ENCODE measurements around the gene DCAF8L2.
"Not testable (repeated sequence)": the region's sequence is repeated elsewhere in the genome, so short reads cannot be mapped to it uniquely, and the experiment has no call there.

Gene DCAF8L2

DNA sequence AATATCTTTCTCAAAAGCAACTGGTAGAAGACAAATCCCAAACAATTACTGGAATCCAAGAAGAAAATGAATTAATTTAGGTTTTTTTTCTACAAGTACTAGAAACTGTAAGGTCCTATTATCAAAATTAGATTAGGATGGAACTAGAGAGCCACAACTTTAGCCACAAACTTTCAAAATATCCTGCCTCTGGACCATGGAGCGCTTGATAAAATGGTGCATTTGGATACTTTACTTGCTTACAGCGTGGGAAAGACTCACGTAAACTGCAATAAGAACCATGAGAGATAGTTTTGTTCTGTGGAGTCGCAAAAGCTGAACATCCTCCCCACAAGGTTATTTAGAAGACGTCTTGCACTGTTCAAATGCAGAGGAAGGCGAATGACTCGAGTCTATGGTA lies at the start of gene DCAF8L2:
Gene DCAF8L2 (plus strand): TSS at position 301 of the 400 bp plus-strand sequence. CDS start 156,552 bp downstream, outside the sequence.
- no peak for DNase-seq (ENCODE audit: low read depth)
- TF ChIP-seq, protein P1, sequence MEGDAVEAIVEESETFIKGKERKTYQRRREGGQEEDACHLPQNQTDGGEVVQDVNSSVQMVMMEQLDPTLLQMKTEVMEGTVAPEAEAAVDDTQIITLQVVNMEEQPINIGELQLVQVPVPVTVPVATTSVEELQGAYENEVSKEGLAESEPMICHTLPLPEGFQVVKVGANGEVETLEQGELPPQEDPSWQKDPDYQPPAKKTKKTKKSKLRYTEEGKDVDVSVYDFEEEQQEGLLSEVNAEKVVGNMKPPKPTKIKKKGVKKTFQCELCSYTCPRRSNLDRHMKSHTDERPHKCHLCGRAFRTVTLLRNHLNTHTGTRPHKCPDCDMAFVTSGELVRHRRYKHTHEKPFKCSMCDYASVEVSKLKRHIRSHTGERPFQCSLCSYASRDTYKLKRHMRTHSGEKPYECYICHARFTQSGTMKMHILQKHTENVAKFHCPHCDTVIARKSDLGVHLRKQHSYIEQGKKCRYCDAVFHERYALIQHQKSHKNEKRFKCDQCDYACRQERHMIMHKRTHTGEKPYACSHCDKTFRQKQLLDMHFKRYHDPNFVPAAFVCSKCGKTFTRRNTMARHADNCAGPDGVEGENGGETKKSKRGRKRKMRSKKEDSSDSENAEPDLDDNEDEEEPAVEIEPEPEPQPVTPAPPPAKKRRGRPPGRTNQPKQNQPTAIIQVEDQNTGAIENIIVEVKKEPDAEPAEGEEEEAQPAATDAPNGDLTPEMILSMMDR (IDR thresholded peaks at IDR 0.05; ENCODE audit: low read depth, low read length, missing control alignments) = no peak
- no peak within 1 kb of the TSS for H3K4me3 ChIP-seq (ENCODE audit: low read depth, low read length)
- in situ Hi-C loops (cut with HindIII; ENCODE audit: low sequenced_read_pairs) = no loop called here

DNA sequence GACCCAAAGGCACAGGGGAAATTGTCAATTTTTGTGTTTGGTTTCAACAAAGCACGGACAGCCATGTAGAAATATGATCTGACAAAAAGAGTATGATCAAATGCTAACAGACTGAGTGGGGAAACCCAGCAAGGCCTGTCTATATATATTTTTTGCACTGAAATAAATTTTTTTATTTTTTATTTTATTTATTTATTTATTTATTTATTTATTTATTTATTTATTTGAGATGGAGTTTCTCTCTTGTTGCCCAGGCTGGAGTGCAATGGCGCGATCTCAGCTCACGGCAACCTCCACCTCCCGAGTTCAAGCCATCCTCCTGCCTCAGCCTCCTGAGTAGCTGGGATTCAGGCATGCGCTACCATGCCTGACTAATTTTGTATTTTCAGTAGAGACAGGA lies 49.0 kb upstream of the DCAF8L2 start:
- H3K4me3 ChIP-seq (ENCODE audit: low read depth, low read length); DNase-seq (ENCODE audit: low read depth); in situ Hi-C loops (cut with HindIII; ENCODE audit: low sequenced_read_pairs): not testable (repeated sequence)

DNA sequence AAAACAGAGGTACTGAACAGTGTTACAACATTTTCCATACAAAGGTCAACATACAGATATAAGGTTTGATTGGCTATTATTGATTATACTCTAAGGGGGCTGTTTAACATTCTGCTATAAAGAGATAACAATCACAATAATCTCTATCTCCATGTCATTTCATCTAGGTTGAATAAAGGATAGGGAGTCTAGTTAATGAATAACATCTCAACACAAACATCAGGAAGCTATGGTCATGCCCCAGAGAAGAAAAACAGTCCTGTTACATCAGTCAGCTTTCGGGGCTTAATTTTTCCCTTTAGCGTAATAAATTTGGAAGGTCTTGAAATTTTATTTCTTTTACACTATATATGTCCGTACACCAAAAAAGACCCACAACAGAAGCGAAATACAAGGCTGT lies 41.5 kb upstream of the DCAF8L2 start:
- TF ChIP-seq, protein P1 (IDR thresholded peaks at IDR 0.05; ENCODE audit: low read depth, low read length, missing control alignments) = no peak

DNA sequence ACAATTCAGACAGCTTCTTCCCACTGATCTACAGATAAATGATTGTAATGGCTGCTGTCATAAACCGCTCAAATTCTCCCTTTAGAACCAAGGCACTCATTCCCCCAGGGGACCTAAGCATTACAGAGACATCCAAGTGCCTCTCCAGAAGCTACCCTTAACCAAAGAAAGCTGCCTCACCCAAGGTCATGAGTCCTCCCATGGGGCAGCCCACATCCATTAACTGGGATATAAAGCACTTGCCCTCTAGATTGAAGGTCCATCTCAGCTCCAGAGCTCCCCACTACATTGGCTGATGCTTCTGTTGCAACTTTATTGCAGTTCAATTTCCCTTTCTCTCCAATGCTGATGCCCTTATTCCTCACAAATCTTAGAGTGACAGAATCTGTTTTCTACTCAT lies 40.5 kb upstream of the DCAF8L2 start:
- TF ChIP-seq, protein P1 (IDR thresholded peaks at IDR 0.05; ENCODE audit: low read depth, low read length, missing control alignments) = no peak
- in situ Hi-C loops (cut with HindIII; ENCODE audit: low sequenced_read_pairs) = no loop called here
- no peak overlapping the region for H3K4me3 ChIP-seq (ENCODE audit: low read depth, low read length)
- no peak for DNase-seq (ENCODE audit: low read depth)

More for the DNA sequence above, 41.5 kb upstream of the DCAF8L2 start:
- in situ Hi-C loops (cut with HindIII; ENCODE audit: low sequenced_read_pairs) = no loop called here
- DNase-seq (ENCODE audit: low read depth) = no peak
- H3K4me3 ChIP-seq (ENCODE audit: low read depth, low read length) = no peak overlapping the region

DNA sequence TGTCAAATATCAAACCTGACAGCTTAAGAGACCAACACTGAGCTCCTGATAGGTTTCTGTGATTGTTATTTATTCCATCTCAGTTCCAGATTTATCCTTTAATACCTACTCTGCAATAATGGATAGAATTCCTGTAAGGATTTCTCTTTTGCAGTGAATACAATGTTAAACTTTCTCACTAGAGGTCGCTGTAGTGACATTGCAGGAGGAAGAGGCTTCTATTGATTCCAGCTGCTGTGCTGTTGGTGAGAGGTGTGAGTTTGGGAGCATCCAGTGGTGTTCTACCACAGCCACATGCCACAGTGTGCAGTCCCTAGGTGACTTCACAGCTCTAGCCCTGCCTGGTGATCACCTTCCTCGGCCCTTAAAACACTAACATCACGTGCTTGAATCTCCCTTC lies 34.6 kb upstream of the DCAF8L2 start:
- in situ Hi-C loops (cut with HindIII; ENCODE audit: low sequenced_read_pairs) = no loop called here
- DNase-seq (ENCODE audit: low read depth) = no peak

DNA sequence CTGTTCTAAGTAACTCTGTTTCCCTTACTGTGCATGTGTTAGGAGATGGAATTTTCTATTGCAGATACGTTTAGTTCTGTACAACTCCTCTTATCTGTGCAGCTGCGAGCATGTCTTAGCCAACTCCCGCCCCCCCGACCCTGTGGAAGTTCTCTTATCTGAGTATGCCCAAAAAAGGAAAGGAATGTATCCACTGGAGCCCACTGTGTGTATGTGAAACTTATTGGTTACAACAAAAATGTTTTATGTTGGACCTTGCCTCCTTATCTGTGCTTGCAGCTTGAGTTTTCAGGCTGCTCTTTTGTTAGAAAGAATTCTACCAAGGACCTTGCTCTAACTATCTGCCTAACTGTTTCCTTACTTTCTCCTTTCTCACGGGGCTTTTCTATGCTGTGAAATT lies 24.2 kb upstream of the DCAF8L2 start:
- no peak for DNase-seq (ENCODE audit: low read depth)
- in situ Hi-C loops (cut with HindIII; ENCODE audit: low sequenced_read_pairs) = no loop called here
- TF ChIP-seq, protein P1 (IDR thresholded peaks at IDR 0.05; ENCODE audit: low read depth, low read length, missing control alignments) = no peak
- no peak overlapping the region for H3K4me3 ChIP-seq (ENCODE audit: low read depth, low read length)

More for the DNA sequence above, 34.6 kb upstream of the DCAF8L2 start:
- TF ChIP-seq, protein P1 (IDR thresholded peaks at IDR 0.05; ENCODE audit: low read depth, low read length, missing control alignments) = peak; percentile 51
- no peak overlapping the region for H3K4me3 ChIP-seq (ENCODE audit: low read depth, low read length)

DNA sequence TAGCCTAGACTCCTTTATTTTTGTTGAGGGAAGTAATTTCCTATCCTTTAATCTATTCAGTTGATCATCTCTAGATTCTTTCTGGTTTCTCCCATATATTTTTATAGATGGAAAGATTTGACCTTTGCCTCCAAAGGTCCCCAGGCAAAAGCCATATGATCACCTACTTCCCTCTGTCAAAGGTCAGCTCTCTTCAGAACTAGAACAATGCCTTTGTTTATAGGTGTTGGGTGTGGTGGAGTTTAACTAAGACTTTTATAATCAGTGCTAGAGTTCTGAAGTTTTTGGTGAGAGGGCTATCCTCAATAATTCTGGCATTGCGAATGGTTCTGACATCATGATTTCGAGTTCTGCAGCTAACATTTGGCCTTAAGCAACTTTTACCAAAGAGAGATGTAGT lies 19.0 kb upstream of the DCAF8L2 start:
- in situ Hi-C loops (cut with HindIII; ENCODE audit: low sequenced_read_pairs) = no loop called here
- no peak overlapping the region for H3K4me3 ChIP-seq (ENCODE audit: low read depth, low read length)
- TF ChIP-seq, protein P1 (IDR thresholded peaks at IDR 0.05; ENCODE audit: low read depth, low read length, missing control alignments) = no peak
- no peak for DNase-seq (ENCODE audit: low read depth)

Data from astrocyte of the cerebellum (primary cell).